Measurements from ENCODE around the gene TM9SF1.

- no peak for TF ChIP-seq MEIS2 (CRISPR knock-in tag; IDR thresholded peaks at IDR 0.05)
- TF ChIP-seq ZNF512 (CRISPR knock-in tag; IDR thresholded peaks at IDR 0.05): no peak
- no peak for TF ChIP-seq HDAC2 (CRISPR knock-in tag; IDR thresholded peaks at IDR 0.05)
- no peak for TF ChIP-seq ZNF318 (CRISPR knock-in tag; IDR thresholded peaks at IDR 0.05)
- TF ChIP-seq ZFY (CRISPR knock-in tag; IDR thresholded peaks at IDR 0.05): no peak
- TF ChIP-seq FUBP1 (CRISPR knock-in tag; IDR thresholded peaks at IDR 0.05; ENCODE audit: borderline replicate concordance): no peak
Measured at GRCh38 chr14:24185026-24185425, 10.2 kb downstream of the TM9SF1 start.
